ENCODE measurements around the gene EVA1B.

EVA1B gene

DNA sequence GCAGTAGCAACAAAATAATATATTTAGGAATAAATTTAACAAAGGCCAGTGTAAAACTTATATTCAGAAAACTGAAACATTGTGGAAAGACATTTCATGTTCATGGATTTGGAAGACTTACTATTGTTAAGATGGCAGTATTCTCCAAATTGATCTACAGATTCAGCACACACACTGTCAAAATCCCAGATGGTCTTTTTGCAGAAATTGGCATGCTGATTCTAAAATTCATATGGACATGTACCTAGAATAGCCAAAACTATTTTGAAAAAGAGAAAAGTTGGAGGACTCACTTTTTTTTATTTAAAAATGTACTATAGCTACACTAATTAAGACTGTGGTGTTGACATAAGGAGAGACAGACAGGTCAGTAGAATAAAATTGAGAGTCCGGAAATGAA is 49.2 kb downstream of the EVA1B start:
- no peak for DNase-seq

DNA sequence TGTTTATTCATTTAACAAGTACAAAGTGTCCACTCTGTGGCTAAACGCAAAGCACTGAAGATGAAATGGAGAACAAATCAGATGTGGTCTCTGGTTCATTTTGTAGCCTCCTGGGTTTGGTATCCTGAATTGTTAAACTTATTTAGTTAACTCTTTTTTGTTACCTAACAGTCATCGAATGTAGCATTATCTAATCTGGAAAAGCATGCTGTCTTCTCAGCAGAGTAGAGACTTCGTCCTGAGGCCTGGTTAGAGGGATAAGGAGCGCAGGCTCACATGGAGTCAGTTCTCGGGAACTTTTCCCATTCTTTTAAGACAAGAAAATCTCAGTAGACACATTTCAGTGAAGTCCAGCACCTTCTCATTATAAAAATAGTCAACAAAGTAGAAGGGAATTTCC is 50.4 kb downstream of the EVA1B start:
- no peak for DNase-seq

All from activated CD8-positive, alpha-beta memory T cell treated with anti-CD3 and anti-CD28 coated beads, Interleukin-2, amount 50 U/mL, for 48 hours (primary cell).